ENCODE measurements around the gene CCDC47. TPM values are rescaled to one million over a fixed set of nuclear protein-coding genes. Genes with fewer than 3 reads are reported as not detected.

CCDC47 gene
- total RNA-seq, 1 experiment from 2014 or later, result 80.5 TPM

DNA sequence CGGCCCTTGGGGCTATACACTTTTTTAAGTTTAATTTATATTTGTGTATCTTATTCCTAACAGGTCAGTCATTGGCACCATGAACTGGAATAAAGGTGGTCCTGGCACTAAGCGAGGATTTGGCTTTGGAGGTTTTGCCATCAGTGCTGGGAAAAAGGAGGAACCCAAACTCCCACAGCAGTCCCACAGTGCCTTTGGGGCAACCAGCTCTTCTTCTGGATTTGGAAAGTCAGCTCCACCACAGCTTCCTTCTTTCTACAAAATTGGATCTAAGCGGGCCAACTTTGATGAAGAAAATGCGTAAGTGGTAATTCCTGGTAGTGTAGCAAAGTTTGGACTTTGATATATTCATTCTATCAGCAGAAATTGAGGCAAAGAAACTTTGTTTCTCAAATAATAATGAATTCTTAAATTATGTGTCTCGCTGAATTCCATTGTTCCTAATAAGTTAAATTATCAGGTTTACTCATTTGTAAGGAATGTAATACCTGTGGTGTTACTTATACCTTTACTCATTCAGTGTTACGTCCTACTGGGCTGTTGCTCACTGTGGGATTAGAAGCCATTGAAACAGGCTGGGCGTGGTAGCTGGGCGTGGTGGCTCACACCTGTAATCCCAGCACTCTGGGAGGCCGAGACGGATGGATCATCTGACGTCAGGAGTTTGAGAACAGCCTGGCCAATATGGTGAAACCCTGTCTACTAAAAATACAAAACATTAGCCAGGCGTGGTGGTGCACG is 13.7 kb upstream of the CCDC47 start:
- no peaks in the 10 kb centered on the region for H3K9me3 Mint-ChIP-seq (ENCODE audit: low read depth, unreplicated experiment)
- H3K36me3 Mint-ChIP-seq (ENCODE audit: insufficient read depth, unreplicated experiment), result peaks cover 27% of the 10 kb centered on the region
- no TSS peak for BruUV-seq (replicated peaks)
- H3K4me1 Mint-ChIP-seq (ENCODE audit: low read depth, unreplicated experiment), result peaks cover 15% of the 10 kb centered on the region
- H3K27me3 Mint-ChIP-seq (ENCODE audit: unreplicated experiment), result no peaks in the 10 kb centered on the region
- TF ChIP-seq, protein P1, sequence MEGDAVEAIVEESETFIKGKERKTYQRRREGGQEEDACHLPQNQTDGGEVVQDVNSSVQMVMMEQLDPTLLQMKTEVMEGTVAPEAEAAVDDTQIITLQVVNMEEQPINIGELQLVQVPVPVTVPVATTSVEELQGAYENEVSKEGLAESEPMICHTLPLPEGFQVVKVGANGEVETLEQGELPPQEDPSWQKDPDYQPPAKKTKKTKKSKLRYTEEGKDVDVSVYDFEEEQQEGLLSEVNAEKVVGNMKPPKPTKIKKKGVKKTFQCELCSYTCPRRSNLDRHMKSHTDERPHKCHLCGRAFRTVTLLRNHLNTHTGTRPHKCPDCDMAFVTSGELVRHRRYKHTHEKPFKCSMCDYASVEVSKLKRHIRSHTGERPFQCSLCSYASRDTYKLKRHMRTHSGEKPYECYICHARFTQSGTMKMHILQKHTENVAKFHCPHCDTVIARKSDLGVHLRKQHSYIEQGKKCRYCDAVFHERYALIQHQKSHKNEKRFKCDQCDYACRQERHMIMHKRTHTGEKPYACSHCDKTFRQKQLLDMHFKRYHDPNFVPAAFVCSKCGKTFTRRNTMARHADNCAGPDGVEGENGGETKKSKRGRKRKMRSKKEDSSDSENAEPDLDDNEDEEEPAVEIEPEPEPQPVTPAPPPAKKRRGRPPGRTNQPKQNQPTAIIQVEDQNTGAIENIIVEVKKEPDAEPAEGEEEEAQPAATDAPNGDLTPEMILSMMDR (IDR thresholded peaks at IDR 0.05; ENCODE audit: unreplicated experiment), result no peak
- intact Hi-C loops (cut with micrococcal nuclease; ENCODE audit: unreplicated experiment), result no loop called here
- no peak overlapping the region for H3K27ac Mint-ChIP-seq (ENCODE audit: unreplicated experiment)
- peak; percentile 26 for DNase-seq
- CTCF ChIA-PET, result no interaction called here
- H3K4me3 Mint-ChIP-seq (ENCODE audit: low read depth, unreplicated experiment), result no peak overlapping the region

DNA sequence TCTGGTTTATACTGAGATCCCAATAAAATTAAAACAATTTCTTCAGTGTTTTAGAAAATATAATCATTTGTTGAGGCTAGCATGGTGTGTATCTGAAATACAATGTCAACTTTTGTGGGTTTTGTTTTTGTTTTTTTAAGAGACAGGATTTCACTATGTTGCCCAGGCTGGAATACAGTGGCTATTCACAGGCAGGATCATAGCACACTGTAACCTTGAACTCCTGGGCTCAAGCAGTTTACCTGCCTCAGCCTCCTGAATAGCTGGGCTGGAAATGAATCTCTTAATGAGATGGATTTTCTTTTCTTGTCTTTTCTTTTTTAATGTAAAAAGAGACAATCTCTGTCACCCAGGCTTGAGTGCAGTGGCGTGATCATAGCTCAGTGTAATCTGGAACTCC is 12.7 kb upstream of the CCDC47 start:
- TF ChIP-seq, protein P1 (IDR thresholded peaks at IDR 0.05; ENCODE audit: unreplicated experiment), result no peak
- intact Hi-C loops (cut with micrococcal nuclease; ENCODE audit: unreplicated experiment), result no loop called here
- no peak overlapping the region for H3K4me3 Mint-ChIP-seq (ENCODE audit: low read depth, unreplicated experiment)
- peaks cover 25% of the 10 kb centered on the region for H3K4me1 Mint-ChIP-seq (ENCODE audit: low read depth, unreplicated experiment)
- H3K27ac Mint-ChIP-seq (ENCODE audit: unreplicated experiment), result peak overlapping the region; percentile 20
- no TSS peak for BruUV-seq (replicated peaks)
- peaks cover 29% of the 10 kb centered on the region for H3K36me3 Mint-ChIP-seq (ENCODE audit: insufficient read depth, unreplicated experiment)
- CTCF ChIA-PET, result interaction anchor here (2.9 kb wide), 1 partner anchor 11 kb away, joined by 8 read pairs; no protein-coding TSS in a partner anchor
- H3K27me3 Mint-ChIP-seq (ENCODE audit: unreplicated experiment), result no peaks in the 10 kb centered on the region
- no peaks in the 10 kb centered on the region for H3K9me3 Mint-ChIP-seq (ENCODE audit: low read depth, unreplicated experiment)
- DNase-seq, result no peak

- H3K4me3 Mint-ChIP-seq (ENCODE audit: low read depth, unreplicated experiment), result no peak overlapping the region
- TF ChIP-seq, protein P1 (IDR thresholded peaks at IDR 0.05; ENCODE audit: unreplicated experiment), result no peak
- peaks cover 31% of the 10 kb centered on the region for H3K4me1 Mint-ChIP-seq (ENCODE audit: low read depth, unreplicated experiment)
- no peak for DNase-seq
- no TSS peak for BruUV-seq (replicated peaks)
- intact Hi-C loops (cut with micrococcal nuclease; ENCODE audit: unreplicated experiment), result no loop called here
- H3K27ac Mint-ChIP-seq (ENCODE audit: unreplicated experiment), result peak overlapping the region; percentile 20
- CTCF ChIA-PET, result interaction anchor here (0.6 to 2.9 kb wide), 2 partner anchors 10 to 46 kb away, joined by 5 to 8 read pairs; no protein-coding TSS in a partner anchor
- peaks cover 29% of the 10 kb centered on the region for H3K36me3 Mint-ChIP-seq (ENCODE audit: insufficient read depth, unreplicated experiment)
- no peaks in the 10 kb centered on the region for H3K27me3 Mint-ChIP-seq (ENCODE audit: unreplicated experiment)
- H3K9me3 Mint-ChIP-seq (ENCODE audit: low read depth, unreplicated experiment), result no peaks in the 10 kb centered on the region
Observed at GRCh38 chr17:63785556-63785955, 12.2 kb upstream of the CCDC47 start.

DNA sequence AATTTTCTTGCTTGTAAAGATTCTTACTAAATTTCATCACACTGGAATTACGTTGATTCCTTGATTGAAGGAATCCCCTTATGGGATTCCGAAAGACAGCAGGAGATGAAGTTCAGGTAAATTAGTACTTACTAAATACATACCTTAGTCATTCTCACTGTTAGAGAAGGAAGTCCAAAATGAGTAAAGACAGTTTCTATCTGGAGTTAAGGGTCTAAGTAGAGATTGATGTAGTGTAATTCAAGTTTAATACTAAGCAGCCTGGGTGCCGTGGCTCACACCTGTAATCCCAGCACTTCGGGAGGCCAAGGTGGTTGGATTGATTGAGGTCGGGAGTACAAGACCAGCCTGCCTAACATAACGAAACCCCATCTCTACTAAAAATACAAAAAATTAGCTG is 10.1 kb upstream of the CCDC47 start:
- H3K27ac Mint-ChIP-seq (ENCODE audit: unreplicated experiment), result no peak overlapping the region
- H3K9me3 Mint-ChIP-seq (ENCODE audit: low read depth, unreplicated experiment), result no peaks in the 10 kb centered on the region
- TF ChIP-seq, protein P1 (IDR thresholded peaks at IDR 0.05; ENCODE audit: unreplicated experiment), result no peak
- CTCF ChIA-PET, result interaction anchor here (0.6 to 2.9 kb wide), 2 partner anchors 8 kb away, joined by 3 to 8 read pairs; no protein-coding TSS in a partner anchor
- intact Hi-C loops (cut with micrococcal nuclease; ENCODE audit: unreplicated experiment), result no loop called here
- H3K36me3 Mint-ChIP-seq (ENCODE audit: insufficient read depth, unreplicated experiment), result peaks cover 31% of the 10 kb centered on the region
- H3K4me1 Mint-ChIP-seq (ENCODE audit: low read depth, unreplicated experiment), result peaks cover 46% of the 10 kb centered on the region
- no peak overlapping the region for H3K4me3 Mint-ChIP-seq (ENCODE audit: low read depth, unreplicated experiment)
- H3K27me3 Mint-ChIP-seq (ENCODE audit: unreplicated experiment), result no peaks in the 10 kb centered on the region
- no TSS peak for BruUV-seq (replicated peaks)
- DNase-seq, result no peak
